ENCODE measurements around the gene STOX2.
"Not testable (repeated sequence)": the region's sequence is repeated elsewhere in the genome, so short reads cannot be mapped to it uniquely, and the experiment has no call there.

STOX2 gene

DNA sequence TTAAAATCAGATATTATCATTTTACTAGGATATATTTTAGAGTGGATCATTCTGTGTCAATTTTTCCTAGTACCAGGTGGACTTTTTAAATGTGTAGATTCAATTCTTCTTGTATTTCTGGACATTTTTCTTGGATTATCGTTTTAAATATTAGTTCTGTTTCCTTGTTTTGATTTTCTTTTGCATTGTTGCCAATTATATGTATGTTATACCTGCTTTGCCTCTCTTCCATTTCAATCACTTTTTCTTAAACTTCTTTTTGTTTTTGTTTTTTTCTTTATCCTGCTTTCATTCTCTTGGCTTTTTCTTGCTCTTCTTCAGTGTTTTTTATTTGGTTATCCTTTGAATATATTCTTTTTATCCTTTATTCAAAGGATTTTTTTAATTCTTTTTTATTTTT is 141.0 kb downstream of the STOX2 start:
- TF ChIP-seq, protein P1, sequence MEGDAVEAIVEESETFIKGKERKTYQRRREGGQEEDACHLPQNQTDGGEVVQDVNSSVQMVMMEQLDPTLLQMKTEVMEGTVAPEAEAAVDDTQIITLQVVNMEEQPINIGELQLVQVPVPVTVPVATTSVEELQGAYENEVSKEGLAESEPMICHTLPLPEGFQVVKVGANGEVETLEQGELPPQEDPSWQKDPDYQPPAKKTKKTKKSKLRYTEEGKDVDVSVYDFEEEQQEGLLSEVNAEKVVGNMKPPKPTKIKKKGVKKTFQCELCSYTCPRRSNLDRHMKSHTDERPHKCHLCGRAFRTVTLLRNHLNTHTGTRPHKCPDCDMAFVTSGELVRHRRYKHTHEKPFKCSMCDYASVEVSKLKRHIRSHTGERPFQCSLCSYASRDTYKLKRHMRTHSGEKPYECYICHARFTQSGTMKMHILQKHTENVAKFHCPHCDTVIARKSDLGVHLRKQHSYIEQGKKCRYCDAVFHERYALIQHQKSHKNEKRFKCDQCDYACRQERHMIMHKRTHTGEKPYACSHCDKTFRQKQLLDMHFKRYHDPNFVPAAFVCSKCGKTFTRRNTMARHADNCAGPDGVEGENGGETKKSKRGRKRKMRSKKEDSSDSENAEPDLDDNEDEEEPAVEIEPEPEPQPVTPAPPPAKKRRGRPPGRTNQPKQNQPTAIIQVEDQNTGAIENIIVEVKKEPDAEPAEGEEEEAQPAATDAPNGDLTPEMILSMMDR (conservative IDR thresholded peaks at IDR 0.05; ENCODE audit: low read depth) = no peak
- no peak overlapping the region for H3K27ac ChIP-seq
- ChIA-PET CTCF (no interaction called here), POLR2A (ENCODE audit: low non-redundant PET) (no interaction called here)
- DNase-seq (ENCODE audit: low spot score) = no peak

DNA sequence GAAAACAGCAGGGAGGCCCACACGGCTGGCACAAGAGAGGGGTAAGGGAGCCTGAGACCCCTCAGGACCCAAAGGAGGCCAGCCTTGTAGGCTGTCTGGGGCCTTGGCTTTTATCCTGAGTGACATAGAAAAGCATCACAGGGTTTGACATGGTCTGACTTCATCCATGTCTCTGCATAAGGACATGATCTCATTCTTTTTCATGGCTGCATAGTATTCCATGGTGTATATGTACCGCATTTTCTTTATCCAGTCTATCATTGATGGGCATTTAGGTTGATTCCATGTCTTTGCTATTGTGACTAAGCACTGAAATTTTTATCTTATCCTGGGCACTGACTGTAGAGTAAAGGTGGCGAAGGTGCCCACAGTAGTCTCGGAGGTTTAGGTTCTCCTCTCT is 146.2 kb downstream of the STOX2 start:
- POLR2A ChIA-PET (ENCODE audit: low non-redundant PET); DNase-seq (ENCODE audit: low spot score); H3K27ac ChIP-seq; CTCF ChIA-PET: not testable (repeated sequence)

DNA sequence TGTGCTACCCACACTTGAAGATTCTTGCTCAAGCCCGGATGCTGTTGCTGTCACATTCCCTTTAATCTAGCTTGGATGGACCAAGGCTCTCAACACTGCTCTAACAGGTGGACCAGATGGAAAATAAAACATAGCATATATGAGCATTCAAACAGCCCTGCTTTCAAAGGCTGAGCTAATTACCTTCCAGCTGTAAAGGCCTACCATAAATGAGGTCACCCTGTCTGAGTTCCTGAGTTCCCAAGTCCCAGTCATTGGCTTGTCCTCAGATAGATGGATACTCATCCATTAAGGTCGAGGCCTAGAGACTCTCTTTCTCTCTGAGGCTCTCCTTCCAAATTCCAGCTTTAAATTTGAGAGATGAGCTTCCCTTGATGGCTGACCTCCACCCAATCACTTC is 147.5 kb downstream of the STOX2 start:
- no peak for DNase-seq (ENCODE audit: low spot score)
- TF ChIP-seq, protein P1 (conservative IDR thresholded peaks at IDR 0.05; ENCODE audit: low read depth) = no peak
- H3K27ac ChIP-seq = no peak overlapping the region
- POLR2A ChIA-PET (ENCODE audit: low non-redundant PET) = no interaction called here
- CTCF ChIA-PET = interaction anchor here (0.7 kb wide), 3 partner anchors 31 to 393 kb away, joined by 3 to 4 read pairs (median 4); no protein-coding TSS in a partner anchor

DNA sequence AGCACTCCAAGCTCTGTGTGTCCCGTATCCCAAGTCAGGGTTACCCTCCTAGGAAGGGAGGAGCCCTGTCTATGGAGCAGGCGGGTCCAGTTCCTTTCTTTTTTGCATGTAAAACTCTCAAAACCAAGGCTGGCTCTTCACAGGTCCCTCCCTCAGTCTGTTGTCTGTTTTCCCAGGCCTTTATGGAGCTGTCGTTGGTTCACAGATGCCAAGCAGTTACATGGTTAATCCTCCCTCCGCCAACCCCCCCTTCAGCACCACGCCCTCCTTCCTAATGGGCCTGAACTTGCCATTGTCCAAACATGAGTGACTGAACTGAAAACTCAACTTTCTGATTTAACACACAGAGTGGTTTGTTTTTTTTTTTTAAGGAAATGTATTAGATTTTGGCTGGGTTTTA is 148.3 kb downstream of the STOX2 start:
- DNase-seq (ENCODE audit: low spot score) = peak; percentile 27
- peak overlapping the region; percentile 65 for H3K27ac ChIP-seq
- ChIA-PET POLR2A (ENCODE audit: low non-redundant PET) (no interaction called here), CTCF (interaction anchor here (0.5 to 0.7 kb wide), 2 partner anchors 88 to 171 kb away, joined by 4 to 5 read pairs; no protein-coding TSS in a partner anchor)
- TF ChIP-seq, protein P1 (conservative IDR thresholded peaks at IDR 0.05; ENCODE audit: low read depth) = no peak

DNA sequence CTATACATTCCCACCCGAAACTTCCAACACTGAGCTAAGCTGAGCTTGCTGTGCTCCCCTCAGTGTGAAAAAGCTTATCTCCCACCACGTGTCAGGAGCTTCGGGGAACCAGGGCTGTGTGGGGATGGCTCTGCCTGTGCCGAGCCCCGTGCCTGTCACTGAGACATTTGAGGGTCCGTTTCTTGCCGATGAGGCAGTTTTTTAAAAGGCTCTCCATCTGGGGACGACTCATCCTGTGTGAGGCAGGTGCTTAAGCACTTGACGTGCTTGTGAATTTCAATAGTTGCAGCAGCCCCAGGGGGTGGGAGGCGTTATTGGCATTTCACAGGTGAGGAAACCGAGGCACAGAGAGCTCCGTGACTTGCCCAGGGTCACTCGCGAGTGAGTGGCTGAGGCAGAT is 151.8 kb downstream of the STOX2 start:
- ChIA-PET POLR2A (ENCODE audit: low non-redundant PET) (no interaction called here), CTCF (no interaction called here)
- TF ChIP-seq, protein P1 (conservative IDR thresholded peaks at IDR 0.05; ENCODE audit: low read depth) = no peak
- DNase-seq (ENCODE audit: low spot score) = no peak
- H3K27ac ChIP-seq = no peak overlapping the region

DNA sequence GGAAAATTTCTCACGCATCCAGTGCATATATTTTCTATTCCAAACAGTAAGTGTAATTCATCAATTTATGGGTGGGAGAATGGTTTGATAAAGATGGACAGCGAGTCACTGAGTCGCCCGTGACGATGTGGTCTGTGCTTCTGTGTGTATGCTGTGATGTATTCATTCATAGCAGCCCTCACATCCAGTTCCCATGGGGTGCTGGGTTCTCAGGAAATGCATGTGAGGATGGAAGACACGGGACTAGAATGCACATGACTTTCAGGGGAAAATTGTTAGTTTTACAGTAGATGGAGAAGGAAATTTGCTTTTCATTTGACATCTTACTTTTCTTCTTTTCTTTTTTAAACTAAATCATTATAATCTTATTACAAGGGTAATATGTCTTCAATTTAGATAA is 152.9 kb downstream of the STOX2 start:
- TF ChIP-seq, protein P1 (conservative IDR thresholded peaks at IDR 0.05; ENCODE audit: low read depth) = no peak
- ChIA-PET POLR2A (ENCODE audit: low non-redundant PET) (no interaction called here), CTCF (no interaction called here)
- H3K27ac ChIP-seq = no peak overlapping the region
- DNase-seq (ENCODE audit: low spot score) = no peak

DNA sequence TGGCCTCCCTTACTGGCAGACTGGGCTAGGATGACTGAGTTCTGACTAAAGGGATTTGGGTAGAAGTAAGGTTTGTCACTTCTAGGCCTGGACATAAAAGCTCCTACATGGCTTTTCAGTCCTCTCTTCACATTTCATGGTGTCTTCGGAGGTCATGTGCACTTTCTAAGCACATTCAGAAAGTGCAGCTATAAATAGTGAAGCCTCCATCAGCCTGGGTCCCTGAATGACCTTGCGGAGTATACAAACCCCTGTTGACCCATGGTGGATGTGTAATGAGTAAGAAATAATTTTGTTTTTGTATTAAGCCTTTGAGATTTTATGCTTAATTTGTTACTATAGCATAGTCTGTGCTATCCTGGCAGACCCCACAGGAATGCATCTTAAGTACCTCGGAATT is 154.0 kb downstream of the STOX2 start:
- ChIA-PET POLR2A (ENCODE audit: low non-redundant PET) (no interaction called here), CTCF (no interaction called here)
- TF ChIP-seq, protein P1 (conservative IDR thresholded peaks at IDR 0.05; ENCODE audit: low read depth) = no peak
- no peak for DNase-seq (ENCODE audit: low spot score)
- no peak overlapping the region for H3K27ac ChIP-seq

All from RWPE1 (cell line).